Nucleus accumbens (tissue), 56 donors: ENCODE data around the gene RASGRP2.

Experiments used
- DNase-seq, 56 donors: peaks; one replicate each; lab custom pipeline; 2025; lab: John Stamatoyannopoulos, UW

Gene RASGRP2

DNA sequence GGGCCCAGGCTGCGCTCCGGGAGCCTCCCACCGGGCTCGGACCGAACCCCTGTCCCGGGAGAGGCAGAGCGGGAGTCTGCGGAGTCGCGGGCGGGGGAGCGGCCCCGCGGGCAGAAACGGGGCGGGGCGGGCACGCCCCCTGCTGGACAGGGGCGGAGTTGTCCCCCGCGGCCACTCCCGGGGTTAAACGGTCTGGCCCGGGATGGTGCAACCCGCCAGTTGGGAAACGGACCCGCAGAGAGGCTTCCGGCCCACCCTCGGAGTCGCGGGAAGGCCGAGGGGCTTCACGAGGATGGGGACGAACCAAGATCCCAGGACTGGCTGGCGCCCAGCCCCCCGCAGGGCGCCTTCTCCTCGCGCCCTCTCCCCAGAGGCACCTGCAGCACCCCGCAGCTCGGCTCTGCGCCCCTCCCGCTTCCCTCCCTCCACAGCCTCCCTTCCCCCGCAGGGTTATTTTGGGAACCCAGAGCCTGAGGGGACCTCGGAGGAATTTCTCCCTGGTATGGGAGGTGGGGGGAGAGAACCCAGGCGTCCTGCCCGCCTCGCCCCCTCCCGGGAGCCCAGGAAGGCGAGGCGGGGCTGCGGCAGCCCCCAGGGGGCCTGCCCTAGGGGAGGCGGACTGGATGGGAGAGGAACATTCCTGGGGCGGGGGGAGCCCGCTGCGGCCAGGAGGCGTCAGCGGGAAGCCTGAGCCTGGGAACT, 902 bp downstream of the RASGRP2 start:
- DNase-seq, result peak in 25 of 56 donors; percentile 19 to 70 (median 47)

DNA sequence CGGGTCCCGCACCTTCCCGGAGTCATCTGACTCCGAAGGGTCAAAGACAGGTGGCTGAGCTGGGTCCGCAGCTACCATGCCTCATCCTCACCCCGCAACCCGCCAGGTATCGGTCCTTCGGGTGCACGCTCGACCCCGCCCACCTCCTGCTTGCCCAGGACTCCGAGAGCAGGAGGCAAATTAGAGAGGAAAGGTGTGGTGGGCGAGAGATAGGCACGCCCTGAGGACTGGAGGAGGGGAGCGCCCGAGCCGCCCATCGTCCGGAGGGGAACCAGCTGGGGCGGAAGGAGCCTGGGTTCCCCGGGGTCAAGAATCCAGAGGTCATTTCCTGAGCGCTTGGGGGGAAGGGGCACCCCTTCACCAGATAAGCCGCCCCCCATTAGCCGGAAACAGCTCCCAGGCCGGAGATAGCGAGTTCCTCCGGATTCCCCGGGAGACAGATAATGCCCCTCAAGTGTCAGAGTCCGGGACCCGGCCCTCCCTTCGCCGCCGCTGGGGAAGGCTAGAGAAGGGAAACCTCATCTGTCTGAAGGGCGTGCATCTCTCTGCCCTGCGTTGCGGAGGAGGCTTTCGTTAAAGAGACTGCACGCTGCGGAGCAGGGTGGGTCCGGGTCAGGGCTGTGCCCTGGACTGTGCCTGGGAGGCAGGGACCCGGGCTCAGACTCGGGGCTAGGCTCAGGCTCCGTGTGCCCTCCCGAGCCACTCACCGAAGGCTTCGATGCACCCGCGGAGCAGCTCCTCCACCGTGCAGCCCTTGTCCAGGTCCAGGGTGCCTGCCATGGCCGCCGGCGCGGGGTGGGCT, 1.7 kb downstream of the RASGRP2 start:
- no peak for DNase-seq

DNA sequence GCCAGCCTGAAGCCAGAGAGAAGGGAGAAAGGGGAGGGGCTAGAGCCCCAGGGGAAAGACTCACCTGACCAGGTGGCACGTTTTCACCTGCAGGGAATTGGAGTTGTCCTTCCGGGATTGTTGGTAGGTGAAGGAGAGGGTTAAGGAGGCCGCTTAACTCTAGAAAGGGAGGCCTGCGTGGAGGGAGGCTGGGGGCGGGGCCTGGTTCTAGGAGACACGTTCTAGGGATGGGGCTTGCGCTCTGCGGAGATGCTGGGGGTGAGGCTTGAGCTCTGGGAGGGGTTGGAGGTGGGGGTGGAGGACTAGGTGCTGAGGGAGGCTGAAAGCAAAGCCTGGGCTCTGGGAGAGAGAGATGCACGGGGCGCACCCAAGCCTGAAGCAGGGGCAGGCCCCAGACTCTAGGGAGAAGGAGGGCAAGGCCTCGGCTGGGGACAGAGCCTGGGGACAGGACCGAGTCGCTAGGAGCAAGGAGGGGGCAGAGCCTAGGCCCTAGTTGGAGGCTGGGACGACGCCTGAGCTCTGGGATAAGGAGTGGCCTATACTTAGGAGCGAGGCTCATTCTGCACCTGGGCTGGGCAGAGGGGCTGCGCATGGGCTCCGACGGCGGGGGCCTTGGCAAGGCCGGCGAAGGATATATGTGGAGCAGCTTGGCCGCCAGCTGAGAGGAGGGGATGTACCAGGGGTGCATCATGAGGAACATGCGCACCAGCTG, 2.4 kb downstream of the RASGRP2 start:
- peak in 8 of 56 donors; percentile 10 to 36 (median 24) for DNase-seq

DNA sequence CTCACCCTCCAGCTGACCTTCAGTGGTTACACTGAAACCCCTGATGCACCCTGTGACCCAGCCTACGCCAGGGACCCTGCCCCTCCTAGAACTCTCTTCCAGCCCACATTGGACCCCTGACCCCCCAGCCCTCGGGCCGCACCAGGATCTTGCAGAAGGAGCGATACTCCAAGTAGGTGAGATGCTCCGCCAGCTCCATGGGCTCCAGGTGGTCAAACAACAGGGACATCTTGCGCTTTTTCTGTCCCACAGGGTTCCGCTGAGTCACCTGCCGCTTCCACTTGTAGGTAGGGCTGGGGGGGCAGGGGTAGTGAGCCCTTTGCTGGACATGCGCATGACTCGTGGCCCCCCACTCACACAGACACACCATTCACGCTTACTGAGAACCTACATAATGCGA, 4.1 kb downstream of the RASGRP2 start:
- DNase-seq, result no peak

DNA sequence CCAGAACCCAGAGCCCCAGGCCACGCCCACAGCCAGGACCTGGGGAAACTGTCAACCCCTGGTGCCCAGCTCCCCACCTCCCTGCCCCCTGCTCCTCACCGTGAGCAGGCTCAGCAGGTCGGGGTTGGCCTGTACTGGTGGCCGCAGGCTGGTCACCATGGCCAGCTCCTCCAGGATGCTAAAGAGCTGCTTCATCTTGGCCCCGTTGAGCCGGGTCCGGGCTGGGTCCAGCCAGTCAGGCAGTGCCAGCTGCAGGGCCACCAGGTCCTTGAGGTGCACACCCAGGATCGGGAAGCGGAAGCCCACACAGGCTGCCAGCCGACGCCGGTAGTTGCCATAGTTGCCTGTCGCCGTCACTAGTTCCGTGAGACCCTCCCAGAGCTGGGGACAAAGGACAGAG, 7.3 kb downstream of the RASGRP2 start:
- DNase-seq, result no peak

DNA sequence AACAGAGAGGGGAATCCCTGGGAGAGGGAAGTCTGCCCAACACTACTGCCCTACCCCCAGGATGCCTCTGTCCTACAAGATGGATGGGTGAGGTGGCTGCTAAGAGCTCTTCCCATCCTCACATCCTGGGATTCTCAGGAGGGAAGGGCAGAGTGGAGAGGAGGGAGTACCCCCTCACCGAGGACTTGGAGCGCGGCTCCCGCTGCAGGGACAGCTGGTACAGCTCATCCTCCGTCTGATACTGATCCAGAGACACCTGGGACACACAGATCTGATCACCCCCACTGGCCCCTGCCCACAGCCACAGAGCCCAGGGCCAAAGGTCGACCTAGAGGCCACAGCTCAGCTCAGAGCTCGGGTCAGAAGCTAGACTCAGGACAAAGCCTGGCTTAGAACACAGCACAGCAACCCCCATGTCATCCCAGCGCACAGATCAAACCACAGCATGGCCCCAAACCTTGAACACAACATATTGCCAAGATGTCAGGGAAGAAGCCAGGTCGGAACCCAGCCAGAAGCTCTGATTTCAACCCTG, 8.2 kb downstream of the RASGRP2 start:
- no peak for DNase-seq

DNA sequence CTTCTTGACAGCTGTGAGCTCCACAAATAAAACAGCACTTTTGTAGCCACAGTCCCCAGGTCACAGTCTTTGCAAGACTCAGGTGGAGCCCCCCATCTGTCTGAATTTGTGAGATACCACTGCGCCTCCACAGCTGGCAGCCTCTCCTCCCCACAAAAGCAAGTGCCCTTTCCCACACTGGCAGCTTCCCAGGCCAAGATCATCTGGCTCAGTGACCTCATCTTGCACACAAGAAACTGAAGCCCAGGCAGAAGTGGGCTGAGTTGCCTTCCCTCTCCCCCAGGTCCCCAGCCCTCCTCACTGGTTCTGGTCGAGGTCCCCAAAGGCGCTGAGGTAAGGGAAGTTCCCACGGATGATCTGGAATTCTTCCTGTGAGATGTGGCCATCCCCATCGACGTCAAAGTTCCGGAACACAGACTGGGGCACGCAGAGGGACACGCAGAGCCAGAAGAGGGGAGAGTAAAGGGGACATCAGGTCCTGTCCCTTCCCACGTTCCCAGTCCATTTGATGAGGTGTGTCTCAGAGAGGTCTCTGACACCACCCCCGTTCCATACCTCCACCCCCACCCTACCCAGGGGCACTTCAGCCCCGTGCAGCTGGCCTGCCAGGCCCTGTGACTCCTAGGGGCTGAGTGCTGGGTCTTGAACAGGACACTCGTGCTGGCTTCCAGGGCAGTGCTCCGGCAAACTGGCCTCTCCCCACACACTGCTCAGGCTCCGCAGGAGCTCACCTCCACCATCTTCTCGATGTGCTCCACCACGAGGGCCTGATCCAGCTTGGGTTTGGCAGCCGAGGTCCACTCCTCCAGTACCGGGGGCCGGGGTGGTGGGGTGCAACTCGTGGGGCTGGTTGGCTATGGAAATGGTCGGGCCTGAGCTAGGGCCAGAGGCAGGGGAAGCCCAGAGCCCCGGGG, 8.9 kb downstream of the RASGRP2 start:
- no peak for DNase-seq

DNA sequence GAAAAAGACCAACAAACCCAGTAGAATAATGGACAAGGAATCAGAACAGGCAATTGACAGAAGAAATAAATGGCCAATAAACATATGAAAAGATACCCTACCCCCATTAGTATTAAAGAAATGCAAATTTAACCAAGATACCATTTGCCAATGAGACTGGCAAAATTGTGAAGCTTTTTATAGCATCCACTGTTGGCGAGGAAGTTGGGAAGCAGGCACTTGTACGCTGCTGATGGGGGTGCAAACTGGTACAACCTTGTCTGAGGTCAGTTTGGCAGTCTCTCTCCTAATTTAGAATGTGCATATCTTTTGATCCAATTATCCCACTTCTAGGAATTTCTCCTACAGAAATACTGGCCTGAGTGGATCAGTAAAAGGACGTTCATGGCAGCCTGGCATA, 12.3 kb downstream of the RASGRP2 start:
- DNase-seq, result no peak

DNA sequence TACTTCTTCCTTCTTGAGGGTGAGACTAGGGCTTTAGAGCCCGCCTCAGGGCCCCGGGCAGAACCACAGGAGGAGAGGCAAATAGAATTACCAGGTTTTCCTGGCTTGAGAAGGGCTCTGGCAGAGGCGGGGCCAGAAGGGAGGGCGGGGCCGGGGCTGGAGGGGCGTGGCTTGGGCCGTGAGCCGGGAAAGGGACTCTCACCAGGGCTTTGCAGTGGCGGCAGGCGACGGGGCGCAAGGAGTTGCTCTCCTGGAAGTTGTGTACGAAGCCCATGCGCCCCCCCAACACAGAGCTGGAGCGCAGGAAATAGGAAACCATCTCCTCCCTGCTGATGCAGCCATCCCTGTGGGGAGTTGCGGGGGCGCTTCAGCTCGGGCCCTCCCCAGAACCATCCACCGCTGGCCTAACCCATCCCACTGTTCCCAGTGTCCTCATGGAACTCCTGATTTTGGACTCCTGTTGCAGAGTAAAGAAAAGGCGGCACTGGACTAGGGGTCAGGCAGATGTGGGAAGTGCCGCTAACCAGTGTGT, 14.0 kb downstream of the RASGRP2 start:
- DNase-seq, result no peak

DNA sequence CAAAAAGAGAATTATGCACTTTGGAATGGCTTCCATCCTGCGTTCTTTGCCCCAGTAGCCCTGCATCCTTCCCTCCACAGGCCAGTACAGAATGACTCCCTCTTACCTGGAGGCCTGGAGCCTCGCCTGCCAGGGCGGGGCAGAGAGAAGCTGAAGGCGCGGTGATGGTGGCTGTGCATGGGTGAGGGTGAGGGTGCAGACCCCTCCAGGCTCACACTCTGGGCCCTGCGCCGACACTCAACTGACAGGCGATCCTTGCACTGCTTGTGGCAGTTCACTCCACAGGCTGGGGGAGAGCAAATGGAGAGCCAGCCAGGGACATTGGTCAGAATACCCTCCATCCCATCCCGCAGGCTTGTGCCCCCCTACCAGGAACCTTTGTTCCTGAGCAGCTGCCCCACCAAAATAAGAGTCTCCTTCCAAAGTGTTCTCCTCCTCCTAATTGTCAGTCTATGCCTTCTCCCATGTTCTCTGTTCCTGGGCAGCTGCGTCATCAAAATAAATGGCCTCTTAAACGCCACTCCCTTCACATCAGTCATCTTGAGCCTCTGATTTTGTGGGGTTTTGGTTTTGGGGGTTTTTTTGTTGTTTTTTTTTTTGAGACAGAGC, 15.1 kb downstream of the RASGRP2 start:
- DNase-seq, result no peak

DNA sequence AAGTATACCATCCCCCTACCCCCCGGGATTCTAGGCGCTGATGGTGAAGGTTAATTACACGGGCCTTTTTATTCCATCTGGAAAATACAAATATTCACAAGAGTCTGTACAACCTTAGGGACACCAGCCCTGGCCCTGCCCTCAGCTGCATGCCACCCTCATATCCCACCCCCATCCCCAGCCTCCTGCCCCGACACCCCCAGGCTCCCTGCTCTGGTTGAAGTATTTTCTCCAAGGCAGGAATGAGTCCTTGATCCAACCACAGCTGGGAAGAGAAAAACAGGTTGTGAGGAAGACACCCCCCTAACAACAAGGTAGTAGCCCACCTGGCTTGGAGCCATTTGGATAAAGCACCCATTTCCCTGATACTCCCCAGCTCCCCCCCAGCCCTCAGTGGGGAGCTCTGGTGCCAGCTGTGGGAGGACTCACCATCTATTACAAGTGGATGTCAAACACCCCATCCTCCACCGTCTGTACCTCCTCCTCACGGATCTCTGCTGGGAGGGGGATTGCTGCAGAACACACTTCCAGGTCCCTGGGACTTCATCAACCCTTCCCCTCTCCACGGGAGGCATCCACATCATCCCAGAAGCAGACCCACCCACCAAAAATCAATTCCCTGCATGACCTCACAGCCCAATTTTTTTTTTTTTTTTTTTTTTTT, 16.9 kb downstream of the RASGRP2 start:
- DNase-seq, result no peak

DNA sequence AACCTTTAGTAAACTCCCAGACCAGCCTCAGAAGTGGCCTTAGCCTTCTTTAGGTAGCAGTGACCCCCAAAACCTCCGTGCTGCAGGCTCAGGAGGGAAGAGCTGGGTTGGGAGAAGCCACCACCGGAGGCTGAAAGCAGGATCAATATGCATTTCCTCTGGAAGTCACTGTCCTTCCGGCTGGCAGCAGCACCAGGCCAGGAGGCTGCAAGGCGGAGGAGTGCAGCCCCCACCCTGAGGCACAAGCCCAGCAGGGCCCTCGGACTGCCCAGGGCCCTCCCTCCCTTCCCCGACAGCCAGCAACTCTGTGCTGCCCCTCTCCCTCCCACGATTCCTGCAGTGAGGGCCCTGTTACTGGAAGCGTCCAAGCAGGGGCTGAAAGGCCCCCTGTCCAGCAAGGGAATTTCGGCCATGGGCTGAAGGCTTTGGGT, 17.7 kb downstream of the RASGRP2 start:
- DNase-seq, result no peak

DNA sequence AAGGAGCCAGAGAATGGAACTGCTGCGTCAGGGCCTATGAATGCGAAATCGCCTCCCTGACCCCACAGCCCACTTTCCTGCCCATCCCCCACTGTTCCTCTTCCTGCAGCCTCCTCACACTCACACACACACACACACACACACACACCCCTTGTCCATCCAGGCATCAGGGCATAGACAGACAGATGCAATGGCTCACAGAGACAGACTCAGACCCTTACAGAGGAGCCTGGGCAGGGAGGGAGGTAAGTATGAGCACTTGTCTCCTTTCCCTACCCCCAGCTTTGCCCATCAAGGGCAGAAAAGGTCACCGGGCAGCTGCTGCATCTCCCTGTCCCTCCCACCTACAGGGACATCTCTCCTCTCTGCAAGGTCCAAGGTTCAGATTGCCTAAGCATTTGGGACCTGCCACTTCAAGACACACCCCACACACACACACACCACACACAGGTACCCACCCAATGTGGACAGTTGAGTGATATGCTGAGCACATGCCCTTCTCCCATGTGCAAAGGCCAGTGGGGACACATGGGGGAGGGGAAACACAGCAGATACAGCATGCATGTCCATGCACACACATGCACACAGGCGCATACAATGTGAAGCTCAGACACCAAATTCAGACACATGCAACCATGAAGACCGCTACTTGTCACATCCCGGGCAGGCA, 18.9 kb downstream of the RASGRP2 start:
- DNase-seq, result no peak

DNA sequence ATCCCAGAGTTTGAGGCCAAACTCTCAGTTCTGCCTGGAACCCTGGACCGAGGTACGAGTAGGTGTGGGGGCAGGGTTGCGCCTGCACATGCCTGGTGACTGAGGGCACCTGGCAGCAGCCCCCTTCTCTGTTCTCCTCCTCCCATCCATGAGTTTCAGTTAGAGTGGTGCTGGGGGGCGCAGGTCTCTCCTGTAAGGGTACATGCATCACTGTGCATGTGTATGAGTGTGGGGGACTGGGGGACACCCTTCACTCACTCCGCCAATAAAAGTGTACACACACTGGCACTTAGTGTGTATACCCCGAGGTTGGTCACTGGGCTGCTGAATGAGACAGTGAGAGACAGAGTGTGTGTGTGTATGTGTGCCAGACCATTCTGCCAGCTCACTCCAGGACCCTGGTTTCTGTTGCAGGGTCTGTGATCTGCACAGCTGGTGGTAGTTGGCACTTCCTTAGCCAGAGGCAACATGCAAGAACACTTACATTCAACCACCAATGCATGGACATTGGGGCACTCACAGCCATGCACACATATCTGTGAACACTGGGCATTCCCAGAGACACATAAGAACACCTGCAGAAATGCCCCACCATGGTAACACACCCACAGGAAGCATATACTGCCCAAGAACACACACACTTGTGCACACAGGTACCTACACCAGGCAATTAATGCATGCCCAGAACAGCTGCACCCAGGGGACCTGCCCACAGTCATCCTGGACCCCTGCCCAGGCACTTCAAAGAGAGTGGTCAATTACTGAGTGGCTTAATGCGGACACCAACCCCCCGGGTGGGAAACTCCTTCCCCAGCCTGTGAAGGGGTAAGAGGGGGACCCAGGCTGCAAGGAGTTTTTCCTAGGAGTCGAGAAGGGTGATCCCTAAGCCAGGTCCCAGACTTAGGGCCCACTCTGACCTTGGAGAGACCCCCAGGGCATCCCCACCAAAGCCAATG, 19.8 kb downstream of the RASGRP2 start:
- no peak for DNase-seq

DNA sequence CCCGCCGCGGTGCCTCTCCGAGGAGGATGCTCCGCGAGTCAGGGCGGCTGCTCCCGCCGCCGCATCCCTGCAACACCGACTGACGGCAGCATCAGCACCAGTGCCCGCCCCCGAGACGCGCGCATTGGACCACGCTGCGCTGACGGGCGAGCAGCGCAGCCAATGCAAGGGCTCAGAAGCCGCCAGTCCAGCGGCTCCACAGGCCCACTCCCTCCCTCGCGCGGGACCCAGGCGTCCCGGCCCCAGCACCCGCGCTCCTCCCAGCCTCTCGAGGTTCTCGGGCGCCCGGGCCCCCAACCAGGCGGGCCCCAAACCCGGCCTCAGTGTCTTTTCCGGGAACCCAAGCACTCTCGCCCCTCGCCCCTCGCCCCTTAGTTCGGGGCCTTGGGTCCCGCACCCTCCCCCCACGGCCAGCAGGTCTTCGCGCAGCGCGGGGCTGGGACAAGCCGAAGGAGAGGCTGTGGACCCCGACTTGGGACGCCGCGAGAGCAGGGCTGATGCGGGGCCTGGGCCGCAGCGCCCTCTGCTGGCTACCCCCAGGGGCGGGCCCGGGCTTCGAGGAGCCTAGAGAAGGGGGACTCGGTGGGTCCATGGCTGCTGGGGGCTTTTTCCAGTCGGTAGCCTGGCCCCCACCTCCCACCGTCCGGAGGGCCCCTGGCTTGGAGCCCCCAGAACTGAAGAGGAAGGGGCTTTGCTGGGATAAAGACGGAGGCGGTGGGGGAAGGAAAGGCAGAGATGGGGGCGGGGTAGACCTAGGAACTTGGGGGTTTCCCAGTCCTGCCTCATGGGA, 20.6 kb downstream of the RASGRP2 start, which contains the start of gene NRXN2:
Gene NRXN2, minus strand, starts transcription at position 81 of the 790 bp plus-strand sequence. CDS start 9,498 bp downstream, outside the sequence.
- peak; percentile 51 to 95 (median 88) for DNase-seq
